NCI-H1436 (cell line): Measurements from ENCODE around the gene LUC7L3.
"Not testable (repeated sequence)": the region's sequence is repeated elsewhere in the genome, so short reads cannot be mapped to it uniquely, and the experiment has no call there.

Experiments used
- DNase-seq: peaks from one replicate; lab custom pipeline; 2025; lab: John Stamatoyannopoulos, UW

LUC7L3 gene

DNA sequence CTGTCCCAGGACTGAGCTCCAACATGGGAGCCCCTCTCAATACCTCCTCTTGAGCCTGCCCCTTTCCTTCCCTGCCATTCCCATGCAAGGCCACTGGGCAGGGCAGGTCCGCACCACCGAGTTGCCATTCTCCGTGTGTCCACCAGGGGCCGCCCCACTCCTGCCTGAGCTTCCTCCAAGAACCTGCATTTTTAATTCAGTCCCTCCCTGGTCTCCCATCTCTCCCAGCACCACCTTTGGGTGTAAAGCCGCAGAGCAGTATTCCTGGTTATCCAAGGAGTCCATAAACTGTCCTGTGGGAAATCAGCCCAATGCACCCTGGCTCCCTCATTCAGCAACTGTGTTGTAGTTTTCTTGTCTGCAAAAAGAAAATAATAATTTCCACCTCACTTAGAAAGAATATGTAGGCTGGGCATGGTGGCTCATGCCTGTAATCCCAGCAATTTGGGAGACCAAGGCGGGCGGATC is 63.8 kb downstream of the LUC7L3 start:
- DNase-seq = peak; percentile 83

- no peak for DNase-seq
Measured at GRCh38 chr17:50783905-50784304, 64.5 kb downstream of the LUC7L3 start.

- DNase-seq = no peak
Measured at GRCh38 chr17:50785126-50785525, 65.7 kb downstream of the LUC7L3 start.

GRCh38 chr17:50785946-50786570 is 66.7 kb downstream of the LUC7L3 start:
- no peak for DNase-seq

DNA sequence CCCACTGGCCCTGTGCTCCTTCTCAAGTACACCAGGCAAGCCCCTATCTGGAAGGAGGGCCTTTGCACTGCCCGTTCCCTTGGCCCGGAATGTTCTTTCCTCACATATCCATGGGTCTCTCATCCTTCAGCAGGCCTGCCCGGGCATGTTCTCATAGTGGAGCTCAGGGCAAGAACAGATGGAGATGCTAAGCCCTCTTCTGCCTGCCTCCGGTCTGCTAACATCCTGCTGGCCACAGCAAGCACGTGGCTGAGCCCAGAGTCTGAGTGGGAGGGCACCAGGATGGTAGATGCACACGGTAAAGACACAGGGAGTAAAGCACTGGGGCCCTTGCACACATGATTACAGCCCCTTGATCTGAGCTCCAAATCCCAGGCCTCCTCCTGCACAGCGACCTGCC is 67.7 kb downstream of the LUC7L3 start:
- no peak for DNase-seq

DNA sequence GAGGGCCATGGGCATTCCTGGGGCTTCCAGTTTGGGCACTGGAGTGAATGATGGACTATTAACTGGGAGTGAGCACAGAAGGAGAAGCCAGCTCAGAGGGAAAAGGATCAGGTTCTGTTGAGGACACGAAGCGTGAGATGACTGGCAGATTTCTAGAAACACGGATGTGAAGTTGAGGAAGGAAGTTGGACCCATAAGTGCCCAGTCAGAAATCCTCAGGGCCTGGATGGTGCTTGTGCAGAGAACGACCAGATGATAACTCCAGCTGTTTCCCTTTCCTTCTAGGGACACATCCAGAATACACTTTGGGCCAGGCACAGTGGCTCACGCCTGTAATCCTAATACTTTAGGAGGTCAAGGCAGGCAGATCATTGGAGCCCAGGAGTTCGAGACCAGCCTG is 71.2 kb downstream of the LUC7L3 start:
- no peak for DNase-seq

DNA sequence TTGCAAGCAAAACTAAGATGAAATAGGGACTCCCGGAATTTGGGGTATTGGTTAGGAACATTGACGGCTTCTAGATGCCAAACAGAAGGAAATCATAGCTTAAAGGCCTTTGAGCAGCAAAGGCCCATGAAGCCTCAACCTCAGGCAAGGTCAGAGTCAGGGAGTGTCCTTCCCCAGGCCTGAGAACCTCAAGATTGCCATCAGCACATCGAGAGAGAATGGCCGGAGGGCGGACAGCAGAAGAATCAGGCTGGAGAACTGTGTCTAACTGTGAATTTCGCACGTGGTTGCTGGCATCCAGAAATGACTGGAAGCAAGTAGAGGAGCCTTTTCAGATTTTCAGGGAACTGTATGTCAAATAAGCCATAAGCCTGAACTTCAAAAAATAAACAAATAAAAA is 72.7 kb downstream of the LUC7L3 start:
- no peak for DNase-seq

DNA sequence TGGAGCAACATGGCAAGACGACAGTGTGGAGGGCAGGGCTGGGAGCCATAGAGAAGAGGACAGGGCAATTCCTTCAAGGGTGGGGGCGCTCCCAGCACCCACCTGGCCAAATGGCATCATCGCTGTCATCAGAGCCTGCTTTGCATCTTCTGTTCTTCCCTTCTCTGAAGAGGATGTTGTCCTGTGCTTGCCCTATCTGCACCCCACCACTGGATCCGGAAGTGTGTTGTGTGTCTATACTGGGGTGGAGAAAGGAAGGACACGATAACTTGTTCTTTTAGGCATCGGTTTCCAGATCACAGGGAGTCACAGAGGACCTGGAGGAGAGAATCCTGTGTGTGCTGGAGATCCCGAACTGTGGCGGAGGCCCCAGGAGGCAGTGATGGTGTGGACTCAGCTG is 73.6 kb downstream of the LUC7L3 start:
- DNase-seq = no peak

DNA sequence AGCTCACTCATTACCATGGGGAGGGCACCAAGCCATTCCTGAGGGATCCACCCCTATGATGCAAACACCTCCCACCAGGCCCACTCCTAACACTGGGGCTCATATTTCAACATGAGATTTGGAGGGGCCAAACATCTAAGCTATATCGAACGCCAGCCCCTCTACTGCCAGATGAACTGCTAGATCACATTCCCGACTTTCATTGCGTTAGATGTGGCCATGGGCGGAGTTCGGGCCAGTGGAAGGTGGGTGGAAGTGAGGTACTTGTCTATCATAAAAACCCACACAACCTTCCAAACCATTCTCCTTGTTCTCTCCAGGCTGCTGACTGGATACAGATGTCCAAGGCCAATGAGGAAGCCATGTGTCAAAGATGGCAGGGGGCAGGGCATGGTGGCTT is 75.0 kb downstream of the LUC7L3 start:
- DNase-seq = no peak

GRCh38 chr17:50797135-50797810 is 77.9 kb downstream of the LUC7L3 start:
- DNase-seq = no peak

DNA sequence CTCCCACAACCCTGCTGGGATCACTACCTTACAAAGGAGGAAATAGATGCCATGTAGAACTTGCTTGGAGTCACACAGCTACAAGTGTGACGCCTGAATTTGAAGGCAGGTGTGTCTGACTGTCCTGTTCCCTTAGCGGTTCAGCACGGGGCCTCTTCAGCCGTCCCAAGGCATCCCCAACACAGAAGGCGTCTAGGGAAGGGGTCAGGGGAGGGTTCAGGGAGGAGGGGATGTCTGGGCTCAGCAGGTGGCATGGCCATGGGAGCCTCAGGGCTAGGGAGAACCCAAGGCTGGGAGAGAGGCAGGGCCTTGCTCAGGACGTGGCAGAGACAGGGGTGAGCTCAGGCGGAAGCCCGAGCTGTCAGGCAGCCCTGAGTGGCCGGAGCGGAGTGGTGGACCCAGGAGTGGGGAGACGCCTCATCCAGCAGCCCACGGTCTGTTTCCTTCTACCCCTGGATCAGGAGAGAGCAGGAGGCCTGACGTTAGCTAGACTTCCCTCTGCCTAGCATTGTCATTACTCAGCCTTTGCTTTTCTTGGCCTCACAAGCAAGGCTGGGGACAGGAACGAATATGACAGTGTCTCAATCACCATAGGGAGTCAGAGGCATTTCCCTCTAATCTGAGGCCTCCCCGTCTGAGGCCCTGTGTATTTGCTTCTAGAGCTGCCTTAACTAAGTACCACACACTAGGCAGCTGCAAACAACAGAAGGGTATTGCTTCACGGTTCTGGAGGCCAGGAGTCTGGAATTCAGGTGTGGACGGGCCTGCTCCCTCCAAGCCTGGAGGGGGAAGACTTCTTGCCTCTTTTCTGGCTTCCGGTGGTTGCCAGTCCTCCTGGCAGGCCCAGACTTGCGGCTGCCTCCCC is 79.3 kb downstream of the LUC7L3 start:
- no peak for DNase-seq

GRCh38 chr17:50799582-50799981 is 80.2 kb downstream of the LUC7L3 start:
- no peak for DNase-seq

GRCh38 chr17:50800196-50800700 is 80.8 kb downstream of the LUC7L3 start:
- no peak for DNase-seq

DNA sequence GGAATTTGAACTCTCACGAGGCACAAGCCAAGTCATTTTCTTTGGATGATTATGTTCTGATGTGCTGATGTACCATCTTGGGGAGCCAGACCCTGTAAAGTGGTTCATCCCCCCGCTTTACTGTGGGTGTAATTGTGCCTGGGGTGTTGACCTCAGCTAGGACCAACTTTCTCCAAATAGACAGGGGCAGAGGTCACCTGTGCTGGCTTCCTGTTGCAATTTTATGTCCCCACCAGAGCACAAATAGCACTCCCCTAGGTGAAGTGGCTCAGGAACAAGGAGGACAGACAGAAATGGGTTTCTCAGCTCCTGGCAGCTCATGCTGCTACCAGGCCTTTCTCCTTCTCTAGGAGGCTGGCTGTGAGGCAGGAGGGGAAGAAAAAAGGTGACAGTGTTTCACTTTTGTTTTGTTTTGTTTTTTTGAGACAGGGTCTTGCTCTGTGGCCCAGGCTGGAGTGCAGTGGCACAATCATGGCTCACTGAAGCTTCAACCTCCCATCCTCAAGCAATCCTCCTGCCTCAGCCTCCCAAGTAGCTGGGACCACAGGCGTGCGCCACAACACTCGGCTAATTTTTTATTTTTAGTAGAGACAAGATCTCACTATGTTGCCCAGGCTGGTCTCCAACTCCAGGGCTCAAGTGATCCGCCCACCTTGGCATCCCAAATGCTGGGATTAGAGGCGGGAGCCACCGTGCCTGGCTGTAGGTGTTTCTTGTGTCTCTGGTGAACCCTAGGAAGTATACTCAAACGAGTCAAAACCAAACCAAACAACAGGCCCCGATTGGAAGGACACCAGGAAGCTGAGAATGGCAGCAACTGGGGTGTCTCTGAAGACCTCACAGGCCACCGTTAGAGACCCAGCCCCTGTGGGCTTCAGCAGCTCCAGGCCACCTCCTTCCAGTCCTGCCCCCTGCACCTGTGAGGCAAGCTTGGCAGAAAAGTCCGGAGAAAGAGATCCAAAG is 83.5 kb downstream of the LUC7L3 start:
- no peak for DNase-seq

GRCh38 chr17:50803676-50804075 is 84.3 kb downstream of the LUC7L3 start:
- DNase-seq = no peak

DNA sequence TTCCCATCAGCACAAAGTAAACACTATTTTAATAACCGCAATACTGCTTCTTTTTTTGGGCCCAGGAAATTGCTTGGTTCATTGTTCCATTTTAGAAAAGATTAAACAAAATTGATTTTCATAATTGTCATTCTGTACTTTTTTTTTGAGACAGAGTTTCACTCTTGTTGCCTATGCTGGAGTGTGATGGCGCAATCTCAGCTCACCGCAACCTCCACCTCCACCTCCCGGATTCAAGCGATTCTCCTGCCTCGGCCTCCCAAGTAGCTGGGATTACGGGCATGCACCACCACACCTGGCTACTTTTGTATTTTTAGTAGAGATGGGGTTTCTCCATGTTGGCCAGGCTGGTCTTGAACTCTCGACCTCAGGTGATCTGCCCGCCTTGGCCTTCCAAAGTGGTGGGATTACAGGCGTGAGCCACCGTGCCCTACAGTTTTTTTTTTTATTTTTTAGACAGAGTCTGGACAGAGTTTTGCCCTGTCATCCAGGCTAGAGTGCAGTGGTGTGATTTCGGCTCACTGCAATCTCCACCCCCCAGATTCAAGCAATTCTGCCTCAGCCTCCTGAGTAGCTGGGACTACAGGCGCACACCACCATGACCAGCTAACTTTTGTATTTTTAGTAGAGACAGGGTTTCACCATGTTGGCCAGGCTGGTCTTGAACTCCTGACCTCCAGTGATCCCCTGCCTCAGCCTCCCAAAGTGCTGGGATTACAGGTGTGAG is 85.5 kb downstream of the LUC7L3 start:
- DNase-seq = not testable (repeated sequence)

DNA sequence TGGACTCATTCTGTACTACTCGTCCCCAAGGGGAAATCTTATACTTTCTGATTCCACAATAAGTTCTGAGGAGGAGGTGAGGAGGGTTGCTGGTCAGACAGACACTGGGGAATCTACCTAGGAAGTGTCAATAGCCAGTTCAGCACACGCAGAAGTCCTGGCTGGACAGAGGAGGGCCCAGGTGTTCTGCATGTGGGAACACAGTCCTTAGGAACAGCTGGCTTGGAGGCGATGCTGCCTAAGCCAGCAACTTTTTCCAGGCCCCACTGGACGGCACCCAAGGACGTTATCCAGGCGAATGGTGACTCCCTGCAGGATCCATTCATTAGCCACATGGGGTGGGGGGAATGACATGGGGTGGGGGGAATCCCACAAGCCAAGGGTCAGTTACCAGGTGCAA is 86.1 kb downstream of the LUC7L3 start:
- DNase-seq = no peak
